Measurements from ENCODE around the gene TTC22.
A peak's percentile ranks its signal among the peaks of the same experiment; 100 is the strongest.

TTC22 gene

DNA sequence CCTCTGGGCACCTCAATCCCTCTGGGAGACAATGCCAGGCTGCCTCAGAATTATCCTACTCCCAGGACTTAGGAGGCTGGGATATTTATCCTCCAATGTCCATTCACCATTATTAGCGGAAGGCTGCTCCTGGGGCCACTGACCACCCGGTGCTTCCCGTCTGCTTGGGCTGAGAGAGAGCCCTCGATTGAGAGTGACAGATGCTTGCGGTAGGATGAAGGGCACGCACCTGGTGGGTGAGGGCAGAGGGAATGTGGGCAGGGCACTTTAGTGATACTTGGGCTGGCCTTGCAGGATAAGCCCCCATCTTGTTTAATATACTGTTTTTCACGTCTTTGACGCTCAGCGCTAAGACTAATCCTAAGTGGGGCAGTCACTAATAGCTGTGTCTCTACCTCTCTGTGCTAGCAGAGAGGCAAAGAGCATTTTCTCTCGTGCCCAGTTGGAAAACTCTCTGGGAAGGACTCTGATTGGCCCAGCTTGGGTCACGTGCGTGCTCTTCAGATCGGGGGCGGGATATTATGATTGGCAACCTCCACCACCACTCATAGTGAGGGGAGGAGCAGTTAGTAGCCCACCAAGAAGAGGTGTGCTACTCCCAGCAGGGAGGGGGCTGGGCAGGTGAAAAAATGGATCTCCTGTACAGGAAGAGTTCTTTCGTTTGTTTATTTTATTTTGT, 26.2 kb downstream of the TTC22 start:
- no peak for DNase-seq (ENCODE audit: insufficient read length, low spot score)
- no peak for TF ChIP-seq POLR2A (IDR thresholded peaks at IDR 0.05; ENCODE audit: low read depth, low read length)
- FAIRE-seq: no peak

DNA sequence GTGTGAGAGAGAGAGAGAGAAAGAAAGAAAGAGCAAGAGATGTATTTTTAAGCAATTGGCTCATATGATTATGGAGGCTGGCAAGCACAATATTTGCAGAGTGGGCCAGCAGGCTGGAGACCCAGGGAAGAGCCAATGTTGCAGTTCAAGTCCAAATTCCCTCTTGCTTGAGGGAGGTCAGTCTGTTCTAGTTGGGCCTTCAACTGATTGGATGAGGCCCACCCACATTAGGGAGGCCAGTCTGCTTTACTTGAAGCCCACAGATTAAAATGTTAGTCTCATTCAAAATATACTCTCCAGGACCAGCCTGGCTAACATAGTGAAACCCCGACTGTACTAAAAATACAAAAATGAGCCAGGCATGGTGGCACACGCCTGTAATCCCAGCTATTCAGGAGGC, 28.2 kb downstream of the TTC22 start:
- TF ChIP-seq POLR2A (IDR thresholded peaks at IDR 0.05; ENCODE audit: low read depth, low read length): no peak
- FAIRE-seq (no peak), DNase-seq (ENCODE audit: insufficient read length, low spot score) (no peak)

DNA sequence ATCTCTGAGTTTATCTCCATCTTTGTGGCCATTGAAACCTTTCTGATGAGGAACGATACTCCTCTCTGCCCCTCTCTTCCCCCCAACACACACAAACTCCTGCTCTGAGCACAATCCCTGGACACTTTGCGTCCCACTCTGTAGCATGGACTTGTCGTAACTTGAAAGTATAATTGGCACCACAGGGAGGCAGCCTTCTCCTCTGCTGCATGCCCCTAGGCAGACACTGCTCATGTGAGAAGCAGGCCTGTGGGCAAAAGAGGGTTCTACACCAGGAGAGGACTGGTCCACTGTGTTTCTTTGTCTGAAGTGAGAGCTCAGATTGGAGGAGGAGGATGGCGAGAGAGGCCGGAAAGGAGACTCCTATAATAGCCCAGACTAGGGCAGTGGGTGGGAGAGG, 33.0 kb downstream of the TTC22 start:
- no peak for FAIRE-seq
- no peak for TF ChIP-seq POLR2A (IDR thresholded peaks at IDR 0.05; ENCODE audit: low read depth, low read length)
- DNase-seq (ENCODE audit: insufficient read length, low spot score): no peak

DNA sequence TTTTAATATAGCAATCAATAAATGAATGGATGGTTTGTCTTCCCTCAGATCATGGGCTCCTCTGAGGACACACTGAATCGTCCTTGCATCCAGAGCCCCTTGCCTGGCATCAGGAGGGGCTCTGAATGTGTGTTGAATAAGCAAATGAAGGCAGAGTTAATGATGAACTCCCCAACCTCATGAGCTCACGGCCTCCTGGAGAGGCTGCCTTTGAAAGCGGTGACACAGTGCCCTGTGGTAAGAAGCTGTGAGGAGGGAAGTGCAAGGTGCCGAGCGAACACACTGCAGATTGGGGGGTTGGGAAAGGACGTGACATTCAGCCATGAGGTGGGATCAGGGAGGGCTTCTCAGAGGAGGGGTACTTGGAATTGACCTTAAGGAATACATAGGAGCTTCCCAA, 33.6 kb downstream of the TTC22 start:
- no peak for TF ChIP-seq POLR2A (IDR thresholded peaks at IDR 0.05; ENCODE audit: low read depth, low read length)
- no peak for DNase-seq (ENCODE audit: insufficient read length, low spot score)
- no peak for FAIRE-seq

DNA sequence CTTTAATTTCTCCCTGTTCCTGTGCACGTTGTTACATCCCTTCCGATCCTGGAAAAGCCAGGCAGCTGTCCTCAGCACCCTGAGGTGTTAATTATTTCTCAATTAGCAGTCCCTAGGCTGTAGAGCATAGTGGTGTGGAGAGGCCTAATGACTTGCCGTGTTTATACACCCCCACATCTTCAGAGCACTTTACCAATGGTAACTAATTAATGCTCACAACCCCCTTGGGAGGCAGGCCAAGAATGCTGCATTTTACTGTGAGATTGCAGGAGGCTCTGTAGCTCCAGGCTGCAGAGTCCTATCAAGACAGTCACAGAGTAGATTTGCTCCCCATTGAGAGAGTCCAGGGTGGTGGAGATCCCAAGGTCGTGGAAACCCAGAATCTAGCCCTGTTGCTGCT, 34.4 kb downstream of the TTC22 start:
- no peak for DNase-seq (ENCODE audit: insufficient read length, low spot score)
- TF ChIP-seq POLR2A (IDR thresholded peaks at IDR 0.05; ENCODE audit: low read depth, low read length): no peak
- no peak for FAIRE-seq

DNA sequence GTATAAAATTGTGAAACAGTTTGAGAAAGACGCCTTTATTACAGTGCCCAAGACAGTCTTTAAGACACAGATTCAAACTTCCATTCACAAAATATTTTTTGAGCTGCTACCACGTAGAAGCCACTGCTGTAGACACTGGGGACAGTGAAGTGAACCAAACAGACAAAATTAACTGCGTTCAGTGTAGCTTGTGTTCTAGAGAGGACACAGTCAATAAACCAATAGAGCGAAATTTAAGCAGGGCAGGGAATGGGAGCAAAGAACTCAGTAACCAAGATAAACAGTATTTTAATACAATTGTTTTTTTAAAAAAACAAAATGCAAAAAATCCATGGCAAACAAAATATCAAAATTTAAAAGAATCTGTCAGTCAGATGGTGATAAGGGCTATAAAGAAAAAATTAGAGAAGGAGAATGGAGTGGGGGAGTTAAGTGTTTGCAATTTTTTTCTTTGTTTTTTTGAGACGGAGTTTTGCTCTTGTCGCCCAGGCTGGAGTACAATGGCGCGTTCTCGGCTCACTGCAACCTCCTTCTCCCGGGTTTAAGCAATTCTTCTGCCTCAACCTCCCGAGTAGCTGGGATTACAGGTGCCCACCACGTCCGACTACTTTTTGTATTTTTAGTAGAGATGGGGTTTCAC, 36.1 kb downstream of the TTC22 start:
- FAIRE-seq: no peak
- no peak for TF ChIP-seq POLR2A (IDR thresholded peaks at IDR 0.05; ENCODE audit: low read depth, low read length)
- no peak for DNase-seq (ENCODE audit: insufficient read length, low spot score)

DNA sequence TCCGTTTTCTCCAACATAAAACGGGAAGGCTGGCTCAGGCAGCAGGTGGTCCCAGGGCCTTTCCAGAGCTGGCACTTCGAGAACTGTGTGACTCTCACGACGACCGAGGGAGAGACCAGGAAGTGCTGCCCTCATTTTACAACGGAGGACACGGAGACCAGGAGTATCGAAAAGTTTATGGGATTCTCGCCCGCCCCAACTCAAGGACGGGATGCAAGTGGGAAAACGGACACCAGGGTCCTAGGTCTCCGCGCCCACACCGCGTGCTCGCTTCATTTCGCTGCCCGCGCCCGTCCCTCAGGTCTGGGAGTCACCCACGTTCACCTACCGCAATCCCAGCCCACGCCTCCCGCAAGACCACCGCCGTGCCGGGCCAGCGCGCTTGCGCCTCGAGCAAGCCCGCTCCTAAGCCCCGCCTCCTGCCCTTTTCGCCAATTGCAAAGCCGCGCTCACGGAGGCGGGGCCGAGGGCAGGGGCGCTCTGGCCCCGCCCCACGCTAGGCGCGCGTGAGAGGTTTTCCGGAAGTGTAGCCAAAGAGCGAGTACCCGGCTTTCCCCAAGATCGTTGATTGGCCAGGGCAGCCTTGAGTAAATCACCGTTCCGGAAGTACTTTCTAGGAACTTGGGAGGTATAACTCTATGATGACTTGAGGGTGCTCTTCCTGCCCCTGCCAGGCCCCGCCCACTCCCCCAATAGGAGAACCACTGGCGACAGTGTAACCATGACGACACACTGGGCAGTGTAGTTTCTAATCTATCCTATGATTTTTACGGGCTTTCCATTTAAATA, 36.8 kb downstream of the TTC22 start, which contains the start of gene PARS2:
PARS2 (minus strand) TSS at position 391 of the 789 bp plus-strand sequence. CDS start 5,362 bp downstream, outside the sequence.
- peak; percentile 90 for TF ChIP-seq POLR2A (IDR thresholded peaks at IDR 0.05; ENCODE audit: low read depth, low read length)
- peak; percentile 96 for DNase-seq (ENCODE audit: insufficient read length, low spot score)
- FAIRE-seq: peak; percentile 92

DNA sequence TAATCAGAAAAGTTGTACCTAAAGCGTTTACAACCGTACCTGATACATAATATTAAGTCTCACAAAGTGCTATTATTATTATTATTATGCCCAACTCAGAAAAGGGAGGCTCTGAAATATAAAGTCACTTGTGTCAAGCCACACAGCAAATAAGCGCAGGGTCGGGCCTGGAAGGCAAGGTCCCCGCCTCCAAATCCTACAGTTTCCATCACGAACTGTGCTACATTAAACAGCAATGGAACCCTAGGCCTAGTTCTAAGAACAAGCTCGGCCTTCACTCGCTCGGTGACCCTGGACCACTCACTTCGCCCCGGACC, 37.3 kb downstream of the TTC22 start:
- no peak for TF ChIP-seq POLR2A (IDR thresholded peaks at IDR 0.05; ENCODE audit: low read depth, low read length)
- FAIRE-seq (no peak), DNase-seq (ENCODE audit: insufficient read length, low spot score) (no peak)

DNA sequence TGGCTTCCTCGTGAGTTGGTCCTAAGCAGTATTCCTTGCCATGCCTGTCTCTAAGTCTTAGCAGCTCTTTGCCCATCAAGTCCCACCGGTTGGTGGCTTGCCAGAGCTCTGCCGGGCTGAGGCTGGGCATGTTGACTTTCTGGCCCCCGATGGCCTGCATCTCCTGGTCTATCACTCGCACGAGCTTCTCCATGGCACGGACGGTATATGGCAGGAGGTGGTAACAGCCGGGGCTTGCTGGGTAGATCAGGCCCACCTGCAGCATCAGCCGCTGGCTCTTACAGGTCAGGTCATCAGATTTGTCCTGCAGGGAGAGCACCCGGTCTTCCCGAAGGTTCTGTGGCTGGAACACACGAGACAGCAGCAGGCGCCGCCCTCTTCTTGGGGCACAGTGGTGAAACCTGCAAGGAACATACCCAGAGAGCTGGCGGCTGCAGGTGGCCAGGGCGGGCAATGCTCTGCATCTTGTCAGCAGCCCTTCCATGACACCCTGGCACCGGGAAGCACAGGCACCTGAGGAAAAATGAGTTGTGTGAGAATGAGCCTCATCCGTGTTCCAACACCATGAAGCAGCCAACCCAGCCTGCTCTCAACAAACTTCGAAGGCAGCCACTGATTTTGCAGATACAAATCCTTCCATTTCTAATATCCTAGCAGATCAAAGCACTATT, 42.3 kb downstream of the TTC22 start:
- FAIRE-seq: no peak
- DNase-seq (ENCODE audit: insufficient read length, low spot score): no peak
- TF ChIP-seq POLR2A (IDR thresholded peaks at IDR 0.05; ENCODE audit: low read depth, low read length): no peak

DNA sequence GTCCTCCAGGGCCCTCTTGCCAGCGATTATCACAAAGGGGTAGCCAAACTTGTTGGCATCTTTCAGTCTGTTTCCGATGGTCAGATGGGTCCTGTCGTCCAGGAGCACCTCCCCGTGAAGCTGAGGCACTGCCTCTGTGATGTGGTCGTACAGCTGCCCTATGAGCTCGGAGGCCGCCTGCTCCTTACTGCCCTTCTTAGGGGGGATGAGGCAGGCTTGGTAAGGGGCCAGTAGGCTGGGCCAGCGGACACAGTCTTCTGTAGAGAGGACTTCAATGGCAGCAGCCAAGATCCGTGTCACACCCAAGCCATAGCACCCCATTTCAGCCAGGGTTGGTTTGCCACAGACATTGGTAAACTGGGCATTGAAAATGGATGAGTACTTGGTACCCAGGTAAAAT, 43.3 kb downstream of the TTC22 start:
- FAIRE-seq: no peak

DNA sequence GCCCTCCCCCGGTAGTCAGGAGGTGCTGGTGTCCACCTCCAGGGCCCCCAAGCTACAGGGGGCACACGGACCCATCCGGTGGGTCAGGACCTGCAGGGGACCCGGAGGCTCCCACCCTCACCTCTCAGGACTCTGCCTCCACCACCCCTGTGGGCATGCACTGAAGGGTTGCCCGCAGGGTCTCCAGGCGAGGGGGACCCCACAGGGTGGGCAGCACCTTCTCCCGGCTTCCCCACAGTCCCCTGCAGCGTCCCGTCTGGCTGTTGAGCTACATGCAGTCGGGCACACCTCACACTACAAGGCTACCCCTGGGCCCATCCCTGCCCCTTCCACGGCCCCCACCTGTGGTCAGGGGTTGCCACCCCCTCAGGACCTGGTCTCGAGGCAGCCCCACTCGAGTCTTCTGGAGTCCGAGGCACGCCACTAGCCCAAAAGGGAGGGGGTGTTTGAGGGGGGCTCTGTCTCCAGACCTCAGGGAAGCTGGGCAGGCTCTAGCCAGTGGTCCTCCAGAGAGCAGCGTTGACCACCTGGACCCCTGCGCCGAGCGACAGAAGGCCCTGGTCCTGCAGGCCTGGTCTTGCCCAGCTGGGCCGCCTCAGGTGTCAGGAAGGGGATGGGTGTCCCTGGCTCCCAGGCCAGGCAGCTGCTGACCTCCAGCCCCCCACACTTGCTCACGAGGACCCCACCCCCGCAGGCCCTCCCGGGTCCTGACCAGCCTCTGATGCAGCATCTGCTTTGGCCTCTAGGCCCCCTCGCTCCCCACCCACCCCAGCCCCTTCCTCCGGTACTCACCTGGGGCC, 46.4 kb downstream of the TTC22 start:
- no peak for TF ChIP-seq POLR2A (IDR thresholded peaks at IDR 0.05; ENCODE audit: low read depth, low read length)
- FAIRE-seq (no peak), DNase-seq (ENCODE audit: insufficient read length, low spot score) (no peak)

More for the DNA sequence above, 43.3 kb downstream of the TTC22 start:
- no peak for TF ChIP-seq POLR2A (IDR thresholded peaks at IDR 0.05; ENCODE audit: low read depth, low read length)
- no peak for DNase-seq (ENCODE audit: insufficient read length, low spot score)

DNA sequence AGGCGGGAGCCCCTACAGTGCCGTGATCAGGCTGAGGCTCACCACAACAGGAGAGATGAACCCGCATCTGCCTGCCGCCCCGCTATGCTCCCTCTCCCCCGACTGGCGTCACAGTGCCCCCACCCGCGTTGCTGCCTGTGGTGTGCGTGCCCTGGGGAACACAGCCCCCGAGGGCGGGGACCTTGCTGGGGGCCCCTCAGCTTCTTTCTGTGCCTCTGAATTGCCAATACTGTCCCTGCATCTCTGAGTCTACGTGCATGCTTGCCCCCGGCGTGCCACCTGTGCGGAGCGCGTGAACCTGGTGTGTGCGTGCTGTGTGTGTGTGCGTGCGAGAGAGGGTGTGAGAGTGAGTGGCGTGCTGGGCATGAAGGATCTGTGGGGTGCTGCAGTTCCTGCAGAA, 47.1 kb downstream of the TTC22 start:
- TF ChIP-seq POLR2A (IDR thresholded peaks at IDR 0.05; ENCODE audit: low read depth, low read length): no peak
- DNase-seq (ENCODE audit: insufficient read length, low spot score) (no peak), FAIRE-seq (no peak)

DNA sequence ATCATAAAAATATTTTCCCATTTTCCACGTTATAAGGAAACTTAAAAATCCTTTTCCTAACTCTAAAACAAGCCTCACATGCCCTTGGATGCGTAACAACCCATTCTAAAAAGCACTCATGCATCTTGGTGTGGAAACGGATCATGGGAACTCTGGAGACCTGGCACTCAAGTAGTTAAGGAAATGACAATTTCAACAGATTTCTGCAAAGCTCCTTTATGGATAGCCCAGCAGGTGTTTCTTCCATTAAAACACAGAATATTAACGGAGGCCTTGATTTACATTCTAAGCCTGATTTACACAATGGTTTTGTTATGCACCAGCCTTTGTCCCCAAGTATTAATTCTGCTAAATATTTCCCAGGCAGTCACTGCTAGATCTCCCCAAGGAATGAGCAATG, 49.7 kb downstream of the TTC22 start:
- no peak for DNase-seq (ENCODE audit: insufficient read length, low spot score)
- no peak for FAIRE-seq
- TF ChIP-seq POLR2A (IDR thresholded peaks at IDR 0.05; ENCODE audit: low read depth, low read length): no peak

All from H54 (cell line).